Kidney (tissue), 14 donors: ENCODE measurements around the gene MBOAT2. TPM values are rescaled to one million over a fixed set of nuclear protein-coding genes. Genes with fewer than 3 reads are reported as not detected.

Experiments used
- DNase-seq, 5 donors: peaks; one replicate each; pipeline ENCODE4 v3.0.0-alpha.2; 2013 to 2020
- FAIRE-seq: peaks from 2 replicates; lab custom pipeline; 2012; peaks lifted over from hg19 to GRCh38; lab: Jason Lieb, UNC
- H3K27ac ChIP-seq, 2 donors: one replicate each; pipeline ENCODE4 v1.7.0; 2013; ENCODE audit warnings: low read depth in 2 of 2, low read length in 2 of 2, inconsistent platforms in 1 of 2
- H3K27me3 ChIP-seq: one replicate; pipeline ENCODE4 v1.7.1; 2013; ENCODE audit warnings: low read length, inconsistent platforms; ENCODE audit not compliant: control insufficient read depth, insufficient read depth
- H3K36me3 ChIP-seq, 3 donors: one replicate each; pipeline versions ENCODE4 v1.7.0 to v1.7.1; 2013; ENCODE audit warnings: low read length in 3 of 3, control low read depth in 1 of 3, inconsistent platforms in 1 of 3; ENCODE audit not compliant: insufficient read depth in 3 of 3, control insufficient read depth in 2 of 3
- H3K4me1 ChIP-seq, 3 donors: one replicate each; pipeline versions ENCODE4 v1.7.0 to v1.7.1; 2013; ENCODE audit warnings: low read length in 3 of 3, inconsistent platforms in 1 of 3, low read depth in 1 of 3; ENCODE audit not compliant: control insufficient read depth in 2 of 3, insufficient read depth in 2 of 3
- H3K4me3 ChIP-seq, 3 donors: one replicate each; pipeline versions ENCODE4 v1.7.0 to v1.8.1; 2013; ENCODE audit warnings: low read length in 3 of 3, control low read depth in 1 of 3, inconsistent platforms in 1 of 3
- H3K9ac ChIP-seq, 3 donors: one replicate each; pipeline versions ENCODE4 v1.7.0 to v1.7.1; 2013; ENCODE audit warnings: low read length in 3 of 3, control low read depth in 1 of 3, inconsistent platforms in 1 of 3
- H3K9me3 ChIP-seq, 3 donors: one replicate each; pipeline versions ENCODE4 v1.7.0 to v1.7.1; 2013; ENCODE audit warnings: low read length in 3 of 3, control low read depth in 1 of 3, inconsistent platforms in 1 of 3; ENCODE audit not compliant: control insufficient read depth in 2 of 3, insufficient read depth in 1 of 3
- intact Hi-C: fragments of 100-400 bp; cut with DNase I; formaldehyde crosslinking; loops from one replicate; pipeline ENCODE4 v1.11.1; 2022
- polyA plus RNA-seq: library from polyadenylated mRNA; stranded (reverse); fragments of 350-450 nt; fragmentation: Illumina TruSeq; extraction: RNeasy Lipid Tissue Mini Kit (QIAGEN cat#74804); gene quantifications from one replicate; pipeline ENCODE4 v1.2.3, GENCODE V29; 2014; ENCODE audit warnings: low read depth, low replicate concordance; ENCODE audit not compliant: insufficient read depth
- total RNA-seq: library from RNA; stranded (reverse); fragmentation: NEBNext Ultra II Directional; extraction: Animal tissue kit (Norgen Biotek cat#: 25700); gene quantifications from one replicate; pipeline ENCODE4 v1.2.1, GENCODE V29; 2021
- TF ChIP-seq, protein P1 (sequence below): IDR thresholded peaks from 3 replicates; pipeline ENCODE4 v1.5.1; 2012; ENCODE audit warnings: mild to moderate bottlenecking, moderate library complexity, borderline replicate concordance; ENCODE audit not compliant: insufficient read depth; ENCODE audit errors: extremely low read depth
- donor health status: control.
- donor health status: control.
- donor health status: control.
- donor health status: control.
- donor health status: control.
- donor health status: DM: yes; HTN: yes; CAD: no.
- donor health status: Normal renal cell carcinoma (clear cell type).

The MBOAT2 gene
- total and polyA plus RNA-seq, 2 donors from 2014 or later: 15.9 to 28.6 TPM

DNA sequence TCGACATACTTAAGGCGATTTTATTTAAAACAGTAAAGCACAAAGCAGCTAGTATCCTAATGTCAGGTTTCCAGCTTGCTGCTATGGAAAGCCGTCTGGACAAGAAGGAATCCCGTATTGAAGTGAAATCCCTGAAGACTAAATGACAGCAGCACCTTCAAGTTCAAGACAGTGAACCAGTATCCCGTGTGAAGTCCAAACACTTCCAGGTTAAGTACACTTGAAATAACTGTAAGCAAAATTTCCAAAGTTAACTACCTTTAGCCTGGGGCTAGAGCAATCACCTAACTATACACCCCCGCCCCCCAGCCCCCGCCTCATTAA is 1.2 kb downstream of the MBOAT2 start:
- Histone ChIP-seq H3K9ac (no peak overlapping the region), H3K36me3 (no peaks in the 10 kb centered on the region), H3K27ac (no peak overlapping the region), H3K9me3 (no peaks in the 10 kb centered on the region), H3K4me3 (peak overlapping the region; percentile 35 to 69 (median 47)), H3K27me3 (no peaks in the 10 kb centered on the region), H3K4me1 (peaks cover 0 to 4% (median 0%) of the 10 kb centered on the region in 3 donors)
- no peak for FAIRE-seq
- intact Hi-C loops: no loop called here
- peak in 1 of 5 donors; percentile 19 for DNase-seq
- TF ChIP-seq, protein P1, sequence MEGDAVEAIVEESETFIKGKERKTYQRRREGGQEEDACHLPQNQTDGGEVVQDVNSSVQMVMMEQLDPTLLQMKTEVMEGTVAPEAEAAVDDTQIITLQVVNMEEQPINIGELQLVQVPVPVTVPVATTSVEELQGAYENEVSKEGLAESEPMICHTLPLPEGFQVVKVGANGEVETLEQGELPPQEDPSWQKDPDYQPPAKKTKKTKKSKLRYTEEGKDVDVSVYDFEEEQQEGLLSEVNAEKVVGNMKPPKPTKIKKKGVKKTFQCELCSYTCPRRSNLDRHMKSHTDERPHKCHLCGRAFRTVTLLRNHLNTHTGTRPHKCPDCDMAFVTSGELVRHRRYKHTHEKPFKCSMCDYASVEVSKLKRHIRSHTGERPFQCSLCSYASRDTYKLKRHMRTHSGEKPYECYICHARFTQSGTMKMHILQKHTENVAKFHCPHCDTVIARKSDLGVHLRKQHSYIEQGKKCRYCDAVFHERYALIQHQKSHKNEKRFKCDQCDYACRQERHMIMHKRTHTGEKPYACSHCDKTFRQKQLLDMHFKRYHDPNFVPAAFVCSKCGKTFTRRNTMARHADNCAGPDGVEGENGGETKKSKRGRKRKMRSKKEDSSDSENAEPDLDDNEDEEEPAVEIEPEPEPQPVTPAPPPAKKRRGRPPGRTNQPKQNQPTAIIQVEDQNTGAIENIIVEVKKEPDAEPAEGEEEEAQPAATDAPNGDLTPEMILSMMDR: no peak

- DNase-seq (no peak), FAIRE-seq (no peak)
- no peak overlapping the region for H3K4me3 ChIP-seq
- H3K27me3 ChIP-seq: no peaks in the 10 kb centered on the region
- H3K9ac ChIP-seq: no peak overlapping the region
- intact Hi-C loops: no loop called here
- no peaks in the 10 kb centered on the region for H3K9me3 ChIP-seq
- H3K27ac ChIP-seq: no peak overlapping the region
- no peaks in the 10 kb centered on the region for H3K36me3 ChIP-seq
- TF ChIP-seq, protein P1: no peak
- H3K4me1 ChIP-seq: peaks cover 0 to 4% (median 0%) of the 10 kb centered on the region in 3 donors
Measured at GRCh38 chr2:9001778-9002177, 1.7 kb downstream of the MBOAT2 start.

DNA sequence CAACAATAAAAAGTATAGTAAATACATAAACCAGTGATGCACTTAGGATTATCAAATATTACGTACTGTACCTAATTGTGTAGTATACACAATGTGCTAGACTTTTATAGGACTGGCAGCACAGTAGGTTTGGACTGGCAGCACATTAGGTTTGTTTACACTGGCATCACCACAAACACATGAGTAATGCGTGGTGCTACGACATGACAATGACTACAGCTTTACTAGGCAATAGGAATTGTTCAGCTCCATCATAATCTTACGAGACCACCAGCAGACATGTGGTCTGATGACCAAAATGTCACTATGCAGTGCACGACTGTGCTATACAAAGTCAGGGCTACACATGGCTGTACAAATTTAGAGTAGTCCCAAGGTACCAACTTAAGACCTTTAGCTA is 2.3 kb downstream of the MBOAT2 start:
- H3K27me3 ChIP-seq: no peaks in the 10 kb centered on the region
- TF ChIP-seq, protein P1: no peak
- FAIRE-seq (no peak), DNase-seq (no peak)
- H3K27ac ChIP-seq: no peak overlapping the region
- H3K4me1 ChIP-seq: peaks cover 0 to 4% (median 0%) of the 10 kb centered on the region in 3 donors
- intact Hi-C loops: no loop called here
- no peak overlapping the region for H3K4me3 ChIP-seq
- no peaks in the 10 kb centered on the region for H3K9me3 ChIP-seq
- H3K36me3 ChIP-seq: no peaks in the 10 kb centered on the region
- no peak overlapping the region for H3K9ac ChIP-seq

GRCh38 chr2:9000442-9000841 is 3.0 kb downstream of the MBOAT2 start:
- Histone ChIP-seq H3K4me1 (peaks cover 0 to 4% (median 0%) of the 10 kb centered on the region in 3 donors), H3K4me3 (no peak overlapping the region), H3K27ac (no peak overlapping the region), H3K9ac (no peak overlapping the region), H3K36me3 (no peaks in the 10 kb centered on the region), H3K9me3 (no peaks in the 10 kb centered on the region), H3K27me3 (no peaks in the 10 kb centered on the region)
- TF ChIP-seq, protein P1: no peak
- no peak for DNase-seq
- intact Hi-C loops: no loop called here
- FAIRE-seq: no peak
